ENCODE data around the gene ELK1.

Gene ELK1

GRCh38 chrX:47629419-47630200 lies 20.8 kb downstream of the ELK1 start, which contains the start of gene CFP:
CFP (minus strand) TSS chrX:47629930; CDS start chrX:47629844, 86 bp downstream.
- Histone ChIP-seq H3K4me3 (replicated peaks; ENCODE audit: insufficient read depth, low read length) (peak within 1 kb of the TSS; percentile 27), H3K27me3 (ENCODE audit: insufficient read depth, poor library complexity, severe bottlenecking) (no peaks in the 10 kb centered on the region), H3K27ac (replicated peaks) (peak within 1 kb of the TSS; percentile 84)
- peak; percentile 27; the same call in 1 of the 2 replicates for TF ChIP-seq SPI1 (IDR thresholded peaks at IDR 0.05; ENCODE audit: borderline replicate concordance, low read depth)
- TF ChIP-seq GABPA (IDR thresholded peaks at IDR 0.05; ENCODE audit: low read depth): no peak
- peak; percentile 57 to 76 for DNase-seq (ENCODE audit: low read depth in 1 of 2, low spot score in 1 of 2)

- peak in 1 of 2 experiments; percentile 50 for DNase-seq (ENCODE audit: low read depth in 1 of 2, low spot score in 1 of 2)
- H3K4me3 ChIP-seq (replicated peaks; ENCODE audit: insufficient read depth, low read length): peak overlapping the region; percentile 27
- TF ChIP-seq REST (IDR thresholded peaks at IDR 0.05; ENCODE audit: insufficient replicate concordance, low read depth) (no peak), SPI1 (IDR thresholded peaks at IDR 0.05; ENCODE audit: borderline replicate concordance, low read depth) (no peak), GABPA (IDR thresholded peaks at IDR 0.05; ENCODE audit: low read depth) (no peak), POLR2AphosphoS5 (IDR thresholded peaks at IDR 0.05; ENCODE audit: low read depth) (no peak), CTCF (IDR thresholded peaks at IDR 0.05; ENCODE audit: insufficient read depth, low read length) (no peak)
- H3K27me3 ChIP-seq (ENCODE audit: insufficient read depth, poor library complexity, severe bottlenecking): no peaks in the 10 kb centered on the region
- peak overlapping the region; percentile 84 for H3K27ac ChIP-seq (replicated peaks)
Measured at GRCh38 chrX:47628982-47629381, 21.4 kb downstream of the ELK1 start.

GRCh38 chrX:47625365-47625764 lies 25.0 kb downstream of the ELK1 start:
- no peak for DNase-seq (ENCODE audit: low read depth in 1 of 2, low spot score in 1 of 2)

GRCh38 chrX:47623540-47624027 lies 26.8 kb downstream of the ELK1 start:
- no peaks in the 10 kb centered on the region for H3K27me3 ChIP-seq (ENCODE audit: insufficient read depth, poor library complexity, severe bottlenecking)
- TF ChIP-seq REST (IDR thresholded peaks at IDR 0.05; ENCODE audit: insufficient replicate concordance, low read depth): no peak
- TF ChIP-seq GABPA (IDR thresholded peaks at IDR 0.05; ENCODE audit: low read depth): no peak
- TF ChIP-seq POLR2AphosphoS5 (IDR thresholded peaks at IDR 0.05; ENCODE audit: low read depth): no peak
- no peak for TF ChIP-seq CTCF (IDR thresholded peaks at IDR 0.05; ENCODE audit: insufficient read depth, low read length)
- TF ChIP-seq SPI1 (IDR thresholded peaks at IDR 0.05; ENCODE audit: borderline replicate concordance, low read depth): no peak
- DNase-seq (ENCODE audit: low read depth in 1 of 2, low spot score in 1 of 2): peak in 1 of 2 experiments; percentile 13
- no peak overlapping the region for H3K4me3 ChIP-seq (replicated peaks; ENCODE audit: insufficient read depth, low read length)
- no peak overlapping the region for H3K27ac ChIP-seq (replicated peaks)

More at GRCh38 chrX:47625365-47625764, 25.0 kb downstream of the ELK1 start:
- H3K27me3 ChIP-seq (ENCODE audit: insufficient read depth, poor library complexity, severe bottlenecking): no peaks in the 10 kb centered on the region
- no peak for TF ChIP-seq GABPA (IDR thresholded peaks at IDR 0.05; ENCODE audit: low read depth)
- no peak overlapping the region for H3K4me3 ChIP-seq (replicated peaks; ENCODE audit: insufficient read depth, low read length)
- no peak overlapping the region for H3K27ac ChIP-seq (replicated peaks)

All from HL-60 (cell line).